IMR-90 (cell line): ENCODE results near the gene BMP3. TPM values are rescaled to one million over a fixed set of nuclear protein-coding genes. Genes with fewer than 3 reads are reported as not detected.

Experiments
- ATAC-seq: fragments of 200-7000 bp; cut with Tn5 transposase; 2 replicates; pipeline ENCODE4 v1.9.1; 2020; ENCODE audit warnings: low read depth, mild to moderate bottlenecking, moderate library complexity
- BruUV-seq: library from RNA; stranded (reverse); fragments of 400-500 nt; replicated peaks from 2 replicates; lab custom pipeline; 2021; lab: Mats Ljungman, UMichigan
- CTCF ChIA-PET: fragments of 300-600 bp; formaldehyde crosslinking; extraction: SDS; loops from one replicate; lab custom pipeline; 2021; ENCODE audit warnings: antibody characterized with exemption; lab: Yijun Ruan, JAX
- POLR2A ChIA-PET: fragments of 300-600 bp; sonication (Branson Sonifier 250); formaldehyde crosslinking; loops from one replicate; lab custom pipeline; 2022; ENCODE audit warnings: antibody characterized with exemption; ENCODE audit not compliant: unreplicated experiment; lab: Charles Lee
- DNase-seq: peaks from one replicate; pipeline ENCODE4 v3.0.0; 2013
- H2AFZ ChIP-seq: replicated peaks from 2 replicates; pipeline ENCODE3; 2013; ENCODE audit warnings: low read length, mild to moderate bottlenecking; ENCODE audit not compliant: poor library complexity
- H2AK5ac ChIP-seq: 2 replicates; pipeline ENCODE4 v1.6.1; 2013; ENCODE audit warnings: low read depth, low read length, inconsistent platforms
- H2AK9ac ChIP-seq: replicated peaks from 2 replicates; pipeline ENCODE3; 2013; ENCODE audit warnings: mild to moderate bottlenecking, low read depth, low read length, moderate library complexity; ENCODE audit not compliant: poor library complexity
- H2BK120ac ChIP-seq: 2 replicates; pipeline ENCODE4 v1.6.1; 2013; ENCODE audit warnings: low read depth, low read length, inconsistent platforms
- H2BK15ac ChIP-seq: 3 replicates; pipeline ENCODE4 v1.6.1; 2013; ENCODE audit warnings: low read depth, low read length, inconsistent platforms
- H2BK20ac ChIP-seq: 2 replicates; pipeline ENCODE4 v1.6.1; 2013; ENCODE audit warnings: low read depth, mild to moderate bottlenecking, inconsistent platforms, low read length, moderate library complexity
- H2BK5ac ChIP-seq: 2 replicates; pipeline ENCODE4 v1.6.1; 2013; ENCODE audit warnings: mild to moderate bottlenecking, low read depth, low read length, inconsistent platforms; ENCODE audit not compliant: poor library complexity, severe bottlenecking
- H3K14ac ChIP-seq: replicated peaks from 2 replicates; pipeline ENCODE4 v1.6.1; 2013; ENCODE audit warnings: low read depth, low read length, inconsistent platforms
- H3K18ac ChIP-seq: 2 replicates; pipeline ENCODE4 v1.6.1; 2013; ENCODE audit warnings: low read depth, low read length, control low read depth
- H3K23ac ChIP-seq: 2 replicates; pipeline ENCODE4 v1.6.1; 2013; ENCODE audit warnings: low read depth, low read length, inconsistent platforms
- H3K27ac ChIP-seq: 2 replicates; pipeline ENCODE4 v1.5.1; 2013; ENCODE audit warnings: mild to moderate bottlenecking, control low read depth, low read length; ENCODE audit not compliant: insufficient read depth
- H3K27me3 ChIP-seq: 2 replicates; pipeline ENCODE4 v1.6.1; 2013; ENCODE audit warnings: low read length; ENCODE audit not compliant: control insufficient read depth, insufficient read depth
- H3K36me3 ChIP-seq: 2 replicates; pipeline ENCODE4 v1.6.1; 2013; ENCODE audit warnings: low read length, mixed read lengths; ENCODE audit not compliant: control insufficient read depth, insufficient read depth
- H3K4ac ChIP-seq: 2 replicates; pipeline ENCODE4 v1.6.1; 2013; ENCODE audit warnings: low read depth, low read length, inconsistent platforms
- H3K4me1 ChIP-seq: 2 replicates; pipeline ENCODE4 v1.6.1; 2013; ENCODE audit warnings: low read length, mixed read lengths; ENCODE audit not compliant: control insufficient read depth, insufficient read depth
- H3K4me2 ChIP-seq: 2 replicates; pipeline ENCODE4 v1.6.1; 2013; ENCODE audit warnings: low read depth, mild to moderate bottlenecking, control low read depth, low read length, moderate library complexity
- H3K4me3 ChIP-seq: 2 replicates; pipeline ENCODE4 v1.5.1; 2013; ENCODE audit warnings: low read depth, mild to moderate bottlenecking, control low read depth, low read length, moderate library complexity; ENCODE audit not compliant: insufficient read depth
- H3K56ac ChIP-seq: 2 replicates; pipeline ENCODE4 v1.6.1; 2013; ENCODE audit warnings: low read length, inconsistent platforms; ENCODE audit not compliant: insufficient read depth; ENCODE audit errors: extremely low read depth
- H3K79me1 ChIP-seq, 2 experiments: 2 replicates each; pipeline ENCODE4 v1.6.1; 2013; ENCODE audit warnings: low read length in 2 of 2, inconsistent platforms in 1 of 2, low read depth in 1 of 2
- H3K9ac ChIP-seq: 2 replicates; pipeline ENCODE4 v1.6.1; 2013; ENCODE audit warnings: low read depth, low read length, control low read depth
- H3K9me1 ChIP-seq: 2 replicates; pipeline ENCODE4 v1.6.1; 2013; ENCODE audit warnings: low read length, inconsistent platforms; ENCODE audit not compliant: insufficient read depth
- H3K9me3 ChIP-seq: 2 replicates; pipeline ENCODE4 v1.6.1; 2013; ENCODE audit warnings: low read length; ENCODE audit not compliant: control insufficient read depth, insufficient read depth
- H4K20me1 ChIP-seq: 2 replicates; pipeline ENCODE4 v1.6.1; 2013; ENCODE audit warnings: low read length, inconsistent platforms; ENCODE audit not compliant: insufficient read depth
- H4K5ac ChIP-seq: 2 replicates; pipeline ENCODE4 v1.6.1; 2013; ENCODE audit warnings: mild to moderate bottlenecking, low read depth, low read length, control low read depth
- H4K8ac ChIP-seq, 2 experiments: 2 replicates each; pipeline ENCODE4 v1.6.1; 2013; ENCODE audit warnings: low read depth in 2 of 2, low read length in 2 of 2, control low read depth in 1 of 2, inconsistent platforms in 1 of 2
- H4K91ac ChIP-seq: 2 replicates; pipeline ENCODE4 v1.6.1; 2013; ENCODE audit warnings: low read depth, low read length, inconsistent platforms; ENCODE audit not compliant: insufficient read depth
- BHLHE40 ChIP-seq: fragments of 150-350 bp; IDR thresholded peaks from 2 replicates; pipeline ENCODE4 v1.6.1; 2016; ENCODE audit warnings: mild to moderate bottlenecking, low read depth, low read length
- CEBPB ChIP-seq: IDR thresholded peaks from 2 replicates; pipeline ENCODE4 v1.6.1; 2012; ENCODE audit warnings: low read depth, low read length, improper control_type of control experiment
- CHD1 ChIP-seq: IDR thresholded peaks from 2 replicates; pipeline ENCODE4 v1.6.1; 2012; ENCODE audit warnings: low read depth, low read length, improper control_type of control experiment
- MXI1 ChIP-seq: IDR thresholded peaks from 2 replicates; pipeline ENCODE4 v1.6.1; 2012; ENCODE audit warnings: low read depth, mild to moderate bottlenecking, low read length, moderate library complexity, borderline replicate concordance
- NFE2L2 ChIP-seq: fragments of 150-350 bp; IDR thresholded peaks from 2 replicates; pipeline ENCODE4 v1.6.1; 2016; ENCODE audit warnings: low read depth, mild to moderate bottlenecking, low read length
- POLR2A ChIP-seq: IDR thresholded peaks from 2 replicates; pipeline ENCODE4 v1.6.1; 2012; ENCODE audit warnings: mild to moderate bottlenecking, low read depth, low read length
- RAD21 ChIP-seq: IDR thresholded peaks from 2 replicates; pipeline ENCODE4 v1.6.1; 2012; ENCODE audit warnings: low read length, improper control_type of control experiment
- RCOR1 ChIP-seq: IDR thresholded peaks from 2 replicates; pipeline ENCODE4 v1.6.1; 2012; ENCODE audit warnings: mild to moderate bottlenecking, low read length, improper control_type of control experiment; ENCODE audit not compliant: insufficient replicate concordance
- RFX5 ChIP-seq: IDR thresholded peaks from 2 replicates; pipeline ENCODE4 v1.8.0; 2012; ENCODE audit warnings: low read depth, mild to moderate bottlenecking, low read length, moderate library complexity
- SMC3 ChIP-seq: fragments of 150-350 bp; IDR thresholded peaks from 2 replicates; pipeline ENCODE4 v1.6.1; 2016; ENCODE audit warnings: low read depth, mild to moderate bottlenecking, antibody characterized with exemption, low read length, moderate library complexity
- WGBS, 2 experiments: methylation state at CpG; one replicate each; pipeline versions ENCODE4 v1.1.5 to v1.1.7; 2013; ENCODE audit warnings: missing lambda C conversion rate in 2 of 2; ENCODE audit not compliant: insufficient read length in 1 of 2; ENCODE audit errors: extremely low coverage in 2 of 2; 5-methylcytosine and 5-hydroxymethylcytosine counted together
- dilution Hi-C: fragments of 300-500 bp; cut with HindIII; formaldehyde crosslinking; loops from one replicate; pipeline ENCODE4 v1.14.3; 2018; ENCODE audit warnings: low sequenced_read_pairs; ENCODE audit not compliant: unreplicated experiment
- in situ Hi-C: fragments of 300-500 bp; cut with MboI; formaldehyde crosslinking; loops from 3 replicates; pipeline ENCODE4 v1.14.3; 2019; ENCODE audit warnings: low sequenced_read_pairs, inconsistent platforms, mixed read lengths
- intact Hi-C: fragments of 100-400 bp; cut with micrococcal nuclease; formaldehyde crosslinking; loops from 2 replicates; pipeline ENCODE4 v1.10.0; 2022
- polyA plus RNA-seq, 3 experiments: library from polyadenylated mRNA; depleted of rRNA; stranded (reverse); fragments of >200 nt; gene quantifications; 2 replicates each; pipeline ENCODE4 v1.2.3, GENCODE V29; 2012; ENCODE audit warnings: low replicate concordance in 1 of 3
- total RNA-seq: library from RNA; depleted of rRNA; stranded (reverse); fragments of >200 nt; gene quantifications from 2 replicates; pipeline ENCODE4 v1.2.3, GENCODE V29; 2012
- TF ChIP-seq, protein P1 (sequence below): conservative IDR thresholded peaks from 2 replicates; pipeline ENCODE4 v1.5.1; 2012; ENCODE audit warnings: mild to moderate bottlenecking, low read depth, low read length, improper control_type of control experiment
- TF ChIP-seq, protein P2 (sequence below): fragments of 150-350 bp; IDR thresholded peaks from 2 replicates; pipeline ENCODE4 v1.6.1; 2016; ENCODE audit warnings: low read depth, mild to moderate bottlenecking, low read length, moderate library complexity, borderline replicate concordance
- TF ChIP-seq, protein P3 (sequence below): fragments of 150-350 bp; IDR thresholded peaks from 2 replicates; pipeline ENCODE4 v1.6.1; 2017; ENCODE audit warnings: mild to moderate bottlenecking, antibody characterized with exemption, low read length, low read depth

BMP3 gene
- total and polyA plus RNA-seq, 2 of the 4 experiments (the other 2 are of a cell fraction), result under 0.01 to 0.10 TPM

DNA sequence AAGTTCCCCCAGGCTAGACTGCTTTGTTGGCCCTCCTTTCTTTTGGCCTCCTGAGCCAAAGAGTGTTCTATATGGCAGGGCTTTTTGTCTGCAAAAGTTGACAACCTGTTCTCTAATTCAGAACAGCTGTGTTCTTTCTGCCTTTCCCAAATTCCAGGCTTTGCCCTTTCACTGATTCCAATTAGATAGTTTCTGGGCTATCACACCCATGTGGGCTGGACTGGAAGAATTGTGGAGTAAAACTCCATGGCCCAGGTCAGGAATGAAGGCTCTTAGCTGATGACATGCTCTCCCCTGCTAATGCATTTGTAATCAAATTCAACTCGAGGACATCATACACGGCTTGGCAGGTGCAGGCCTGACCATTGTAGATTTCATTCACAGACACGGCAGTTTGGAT lies 19.4 kb downstream of the BMP3 start:
- Histone ChIP-seq H2AFZ (no peak overlapping the region), H3K4me3 (no peak overlapping the region), H3K9ac (no peak overlapping the region), H4K20me1 (no peaks in the 10 kb centered on the region), H4K91ac (no peak overlapping the region), H3K9me3 (no peaks in the 10 kb centered on the region), H2BK5ac (no peak overlapping the region), H2AK5ac (no peak overlapping the region), H2BK120ac (no peak overlapping the region), H3K79me1 (no peaks in the 10 kb centered on the region), H2AK9ac (no peak overlapping the region), H3K27ac (no peak overlapping the region), H3K4me2 (no peak overlapping the region), H4K5ac (no peak overlapping the region), H3K4me1 (no peaks in the 10 kb centered on the region; the same call in 1 of the 2 replicates), H3K56ac (no peak overlapping the region), H3K36me3 (no peaks in the 10 kb centered on the region), H3K23ac (no peak overlapping the region), H2BK20ac (no peak overlapping the region), H3K18ac (no peak overlapping the region), H3K9me1 (no peaks in the 10 kb centered on the region), H3K14ac (no peak overlapping the region), H2BK15ac (no peak overlapping the region), H4K8ac (no peak overlapping the region), H3K4ac (no peak overlapping the region), H3K27me3 (peaks cover 7% of the 10 kb centered on the region)
- in situ Hi-C loops (no loop called here), intact Hi-C loops (loop anchor here (5.0 kb wide), 1 partner anchor 848 kb away; no protein-coding TSS in a partner anchor), dilution Hi-C loops (no loop called here)
- ChIA-PET CTCF (interaction anchor here (2.1 to 4.9 kb wide), 2 partner anchors 10 to 687 kb away, joined by 7 to 17 read pairs; no protein-coding TSS in a partner anchor), POLR2A (no interaction called here)
- no peak for DNase-seq
- BruUV-seq, result no TSS peak
- no peak for ATAC-seq
- 7% methylated on average over 2 of the region's 3 CpGs; no CpG with 5 or more reads in 1 of the 2 experiments for WGBS, 2 experiments
- TF ChIP-seq NFE2L2 (no peak), RCOR1 (no peak), RAD21 (no peak), CHD1 (no peak), POLR2A (no peak), RFX5 (no peak), BHLHE40 (no peak), MXI1 (no peak), SMC3 (no peak), CEBPB (no peak)
- TF ChIP-seq, protein P1, sequence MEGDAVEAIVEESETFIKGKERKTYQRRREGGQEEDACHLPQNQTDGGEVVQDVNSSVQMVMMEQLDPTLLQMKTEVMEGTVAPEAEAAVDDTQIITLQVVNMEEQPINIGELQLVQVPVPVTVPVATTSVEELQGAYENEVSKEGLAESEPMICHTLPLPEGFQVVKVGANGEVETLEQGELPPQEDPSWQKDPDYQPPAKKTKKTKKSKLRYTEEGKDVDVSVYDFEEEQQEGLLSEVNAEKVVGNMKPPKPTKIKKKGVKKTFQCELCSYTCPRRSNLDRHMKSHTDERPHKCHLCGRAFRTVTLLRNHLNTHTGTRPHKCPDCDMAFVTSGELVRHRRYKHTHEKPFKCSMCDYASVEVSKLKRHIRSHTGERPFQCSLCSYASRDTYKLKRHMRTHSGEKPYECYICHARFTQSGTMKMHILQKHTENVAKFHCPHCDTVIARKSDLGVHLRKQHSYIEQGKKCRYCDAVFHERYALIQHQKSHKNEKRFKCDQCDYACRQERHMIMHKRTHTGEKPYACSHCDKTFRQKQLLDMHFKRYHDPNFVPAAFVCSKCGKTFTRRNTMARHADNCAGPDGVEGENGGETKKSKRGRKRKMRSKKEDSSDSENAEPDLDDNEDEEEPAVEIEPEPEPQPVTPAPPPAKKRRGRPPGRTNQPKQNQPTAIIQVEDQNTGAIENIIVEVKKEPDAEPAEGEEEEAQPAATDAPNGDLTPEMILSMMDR, result no peak
- TF ChIP-seq, protein P2, sequence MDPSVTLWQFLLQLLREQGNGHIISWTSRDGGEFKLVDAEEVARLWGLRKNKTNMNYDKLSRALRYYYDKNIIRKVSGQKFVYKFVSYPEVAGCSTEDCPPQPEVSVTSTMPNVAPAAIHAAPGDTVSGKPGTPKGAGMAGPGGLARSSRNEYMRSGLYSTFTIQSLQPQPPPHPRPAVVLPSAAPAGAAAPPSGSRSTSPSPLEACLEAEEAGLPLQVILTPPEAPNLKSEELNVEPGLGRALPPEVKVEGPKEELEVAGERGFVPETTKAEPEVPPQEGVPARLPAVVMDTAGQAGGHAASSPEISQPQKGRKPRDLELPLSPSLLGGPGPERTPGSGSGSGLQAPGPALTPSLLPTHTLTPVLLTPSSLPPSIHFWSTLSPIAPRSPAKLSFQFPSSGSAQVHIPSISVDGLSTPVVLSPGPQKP, result no peak
- TF ChIP-seq, protein P3, sequence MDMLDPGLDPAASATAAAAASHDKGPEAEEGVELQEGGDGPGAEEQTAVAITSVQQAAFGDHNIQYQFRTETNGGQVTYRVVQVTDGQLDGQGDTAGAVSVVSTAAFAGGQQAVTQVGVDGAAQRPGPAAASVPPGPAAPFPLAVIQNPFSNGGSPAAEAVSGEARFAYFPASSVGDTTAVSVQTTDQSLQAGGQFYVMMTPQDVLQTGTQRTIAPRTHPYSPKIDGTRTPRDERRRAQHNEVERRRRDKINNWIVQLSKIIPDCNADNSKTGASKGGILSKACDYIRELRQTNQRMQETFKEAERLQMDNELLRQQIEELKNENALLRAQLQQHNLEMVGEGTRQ, result no peak
